HG03575 (cell line): ENCODE results near the gene DIPK1C.
A peak's percentile ranks its signal among the peaks of the same experiment; 100 is the strongest.
"Not testable (repeated sequence)": the region's sequence is repeated elsewhere in the genome, so short reads cannot be mapped to it uniquely, and the experiment has no call there.

ENCODE experiments used
- ATAC-seq: cut with Tn5 transposase; IDR thresholded peaks from one replicate; pipeline ENCODE4 v1.9.1; 2021; ENCODE audit not compliant: unreplicated experiment, insufficient number of reproducible peaks, low FRiP score; ENCODE audit errors: extremely low read depth

DIPK1C gene

DNA sequence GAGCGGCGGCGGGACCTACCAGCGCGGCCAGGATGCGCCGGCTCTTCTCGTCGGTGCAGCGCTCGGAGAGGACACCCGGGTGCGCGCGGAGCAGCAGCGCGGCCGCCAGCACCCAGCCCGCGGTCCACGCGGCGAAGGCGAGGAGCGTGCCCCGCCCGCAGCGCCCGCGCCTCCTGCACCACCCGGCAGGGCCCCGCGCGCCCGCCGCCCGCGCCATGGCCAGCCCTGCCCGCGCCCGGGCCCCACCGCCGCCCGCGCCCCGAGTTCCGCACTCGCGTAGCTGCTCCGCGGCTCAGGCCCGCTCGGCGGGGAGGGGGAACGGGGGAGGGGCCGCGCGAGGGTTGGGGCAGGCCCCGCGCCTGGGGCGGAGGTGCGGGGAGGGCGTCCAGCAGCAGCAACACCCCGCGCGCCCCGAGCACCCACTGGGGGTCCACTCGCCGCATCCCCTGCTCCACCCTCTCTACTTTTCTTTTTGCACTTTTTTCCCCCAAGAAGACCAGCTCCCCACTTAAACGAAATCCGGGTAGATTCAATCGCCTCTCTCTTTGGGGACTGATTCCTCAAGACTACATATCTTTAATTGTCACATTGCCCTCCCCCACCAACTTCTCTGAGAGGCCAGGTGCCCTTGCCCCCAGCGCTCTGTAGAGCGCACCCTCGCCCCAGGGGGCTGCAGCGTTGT lies at the start of gene DIPK1C:
Gene DIPK1C (minus strand): TSS at position 266 of the 682 bp plus-strand sequence. CDS start 49 bp downstream, at position 217.
- no peak for ATAC-seq

DNA sequence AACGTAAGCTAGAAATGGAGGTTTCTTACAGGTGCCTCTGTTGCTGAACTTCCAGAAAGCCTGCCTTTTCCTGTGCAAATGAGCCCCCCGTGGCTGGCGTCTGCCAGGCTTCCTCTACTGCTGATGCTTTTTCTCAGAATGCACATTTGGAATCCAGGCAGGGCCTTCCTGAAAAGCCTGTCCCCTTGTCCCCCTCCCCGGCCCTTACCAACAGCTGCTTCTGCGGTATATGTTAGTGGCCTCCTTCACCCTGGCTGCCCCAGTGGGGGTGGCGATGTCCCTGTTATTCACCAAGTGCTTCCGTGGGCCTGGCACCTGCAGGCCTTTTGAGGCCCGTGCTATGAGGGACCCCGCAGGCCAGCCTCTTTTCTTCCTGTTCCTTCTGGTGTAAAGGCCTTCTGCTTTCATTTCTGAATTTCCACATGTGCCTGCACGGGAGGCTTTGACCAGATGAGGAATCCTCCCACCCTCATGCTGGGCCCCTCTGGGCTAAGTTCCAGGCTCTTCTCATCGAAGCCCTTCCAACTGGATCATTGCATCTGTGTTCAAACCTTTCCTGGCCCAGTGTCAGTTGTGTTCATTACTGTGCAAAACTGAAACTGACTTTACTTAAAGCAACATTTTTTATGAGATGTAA lies 49.5 kb upstream of the DIPK1C start:
- no peak for ATAC-seq

DNA sequence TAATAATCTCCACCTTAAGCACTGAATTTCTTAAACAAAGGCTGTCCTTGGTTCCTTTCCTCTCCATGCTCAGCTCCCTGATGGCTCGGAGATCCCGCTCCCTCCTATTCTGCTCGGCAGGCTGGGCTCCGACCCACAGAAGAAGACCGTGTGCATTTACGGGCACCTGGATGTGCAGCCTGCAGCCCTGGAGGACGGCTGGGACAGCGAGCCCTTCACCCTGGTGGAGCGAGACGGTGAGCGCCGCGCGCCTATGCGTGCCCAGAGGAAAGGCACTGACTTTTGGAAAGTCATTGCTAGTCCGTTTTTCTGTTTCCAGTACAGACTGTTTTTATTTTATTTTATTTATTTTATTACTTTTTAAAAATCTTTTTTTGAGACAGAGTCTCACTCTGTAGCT lies 48.7 kb upstream of the DIPK1C start:
- no peak for ATAC-seq

DNA sequence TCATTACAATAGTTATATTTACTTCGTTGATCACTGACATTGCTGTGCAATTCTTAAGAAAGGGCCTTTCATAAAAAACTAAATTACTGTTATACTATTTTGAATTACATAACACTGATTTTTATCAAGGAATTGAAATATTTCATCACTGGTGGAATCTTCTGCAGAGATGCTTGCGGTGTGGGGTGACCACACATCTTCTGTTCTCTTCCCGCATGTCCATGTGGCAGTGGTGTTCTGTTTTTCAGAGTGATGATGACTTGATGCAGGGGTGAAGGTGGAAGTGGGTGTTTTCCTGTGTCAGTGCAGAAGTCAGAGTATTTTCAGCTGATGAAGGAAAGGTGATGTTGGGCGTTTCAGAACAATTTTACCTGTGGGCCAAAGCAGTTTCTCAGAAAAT lies 46.0 kb upstream of the DIPK1C start:
- ATAC-seq, result no peak

DNA sequence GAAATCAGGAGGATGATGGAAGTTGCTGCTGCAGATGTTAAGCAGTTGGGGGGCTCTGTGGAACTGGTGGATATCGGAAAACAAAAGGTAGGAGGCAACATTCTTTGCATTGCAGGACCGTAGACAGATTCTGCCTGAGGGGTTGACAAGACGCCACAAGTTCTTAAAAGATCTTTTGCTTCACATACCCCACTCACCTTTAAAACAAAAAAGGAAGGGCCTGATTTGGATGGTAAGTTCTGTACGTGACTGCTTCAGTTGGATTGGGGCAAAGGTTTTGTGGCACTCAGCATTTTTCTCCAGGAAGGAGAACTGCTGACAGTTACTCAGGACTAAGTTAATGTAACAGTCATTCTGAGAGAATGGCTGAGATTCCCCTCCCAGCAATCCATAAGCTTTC lies 44.3 kb upstream of the DIPK1C start:
- ATAC-seq, result no peak

DNA sequence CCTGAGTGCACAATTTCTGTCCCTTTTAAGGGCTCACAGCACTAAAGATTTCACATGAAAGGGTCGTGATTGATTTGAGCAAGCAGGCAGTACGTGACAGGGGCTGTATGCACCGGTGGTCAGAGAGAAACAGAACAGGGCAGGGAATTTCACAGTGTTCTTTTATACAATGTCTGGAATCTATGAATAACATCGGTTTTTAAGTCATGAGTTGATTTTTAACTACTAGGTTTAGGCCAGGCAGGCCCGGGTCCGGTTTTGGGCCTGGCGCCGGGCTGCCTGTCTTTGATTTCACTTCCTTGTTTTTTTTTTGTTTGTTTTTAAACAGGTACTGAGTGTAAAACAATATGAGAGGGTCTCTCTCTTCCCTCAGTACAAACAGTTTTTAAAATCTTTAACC lies 43.7 kb upstream of the DIPK1C start:
- not testable (repeated sequence) for ATAC-seq

DNA sequence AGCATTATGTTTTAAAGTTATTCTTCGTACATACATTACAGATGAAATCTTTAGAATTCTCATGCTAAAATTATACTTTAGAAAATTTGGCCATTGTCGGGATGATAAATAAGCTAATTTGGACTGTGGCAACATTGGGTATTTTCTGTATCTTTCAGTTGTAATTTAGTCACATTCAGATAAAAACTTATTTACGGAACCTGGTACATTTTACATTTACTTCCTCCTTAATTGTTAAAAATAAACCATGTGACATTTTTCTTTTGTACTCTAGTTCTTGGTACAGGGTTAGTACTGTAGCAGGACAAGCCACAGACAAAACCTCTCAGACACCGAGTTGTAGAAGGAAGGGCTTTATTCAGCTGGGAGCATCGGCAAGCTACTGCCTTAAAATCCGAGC lies 43.3 kb upstream of the DIPK1C start:
- no peak for ATAC-seq

DNA sequence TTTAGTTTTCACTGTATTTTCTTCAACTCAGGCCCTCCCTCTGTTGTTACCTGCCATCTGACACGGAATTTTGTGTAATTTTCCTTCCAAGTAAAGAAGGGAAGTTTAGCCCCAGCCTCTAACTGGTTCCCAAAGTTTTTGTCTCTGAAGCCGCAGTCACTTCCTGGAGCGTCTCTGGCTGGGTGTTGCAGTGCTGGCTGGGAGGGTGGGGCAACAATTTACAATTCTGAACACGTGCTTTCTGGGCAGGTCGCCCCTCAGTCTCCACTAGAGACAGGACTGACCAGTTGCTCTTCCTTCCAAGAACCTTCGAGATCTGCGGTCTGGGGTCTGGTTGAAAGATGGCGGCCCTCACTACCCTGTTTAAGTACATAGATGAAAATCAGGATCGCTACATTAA lies 42.5 kb upstream of the DIPK1C start:
- ATAC-seq, result no peak

DNA sequence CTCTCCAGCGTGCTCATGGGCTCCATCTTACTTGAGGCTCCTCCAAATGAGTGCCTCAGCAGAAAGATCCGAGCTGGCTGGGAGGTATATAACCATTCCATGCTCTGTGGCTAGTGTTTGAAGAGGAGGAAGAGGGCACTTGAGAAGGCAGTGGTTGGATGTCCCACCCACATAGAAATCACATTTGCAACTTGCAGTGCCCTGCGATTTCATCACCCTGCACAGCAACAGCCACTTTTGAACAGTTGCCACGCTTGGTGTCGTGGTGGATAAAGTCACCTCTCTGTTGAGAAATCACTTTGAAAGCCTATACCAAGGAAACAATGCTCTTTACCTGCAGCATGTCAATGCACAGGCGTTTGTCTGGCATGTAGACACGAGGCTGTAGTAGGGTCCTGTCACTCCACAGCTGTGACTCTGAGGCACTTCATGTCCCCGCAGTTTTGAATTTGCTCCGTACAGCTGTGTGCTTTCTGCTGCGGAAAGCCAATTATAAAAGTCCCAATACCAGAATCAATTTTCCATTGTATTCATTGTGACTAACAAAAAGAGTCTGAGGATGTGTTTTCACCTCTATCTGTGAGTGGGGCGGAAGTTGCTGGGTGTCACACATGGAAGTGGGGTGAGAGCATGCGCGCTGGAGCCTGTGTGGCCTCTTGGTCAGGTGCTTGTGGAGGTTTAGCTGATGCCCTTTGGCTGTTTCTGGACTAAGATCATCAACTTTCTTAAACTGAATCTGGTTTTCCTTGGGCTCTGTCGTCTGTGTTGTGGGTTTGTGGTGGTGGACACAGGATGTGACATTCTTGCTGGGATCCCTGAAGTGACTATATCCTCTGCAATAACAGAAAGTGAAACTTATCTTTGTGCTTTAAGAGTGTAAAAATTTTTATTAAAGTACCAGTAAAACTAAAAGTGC lies 41.9 kb upstream of the DIPK1C start:
- no peak for ATAC-seq

DNA sequence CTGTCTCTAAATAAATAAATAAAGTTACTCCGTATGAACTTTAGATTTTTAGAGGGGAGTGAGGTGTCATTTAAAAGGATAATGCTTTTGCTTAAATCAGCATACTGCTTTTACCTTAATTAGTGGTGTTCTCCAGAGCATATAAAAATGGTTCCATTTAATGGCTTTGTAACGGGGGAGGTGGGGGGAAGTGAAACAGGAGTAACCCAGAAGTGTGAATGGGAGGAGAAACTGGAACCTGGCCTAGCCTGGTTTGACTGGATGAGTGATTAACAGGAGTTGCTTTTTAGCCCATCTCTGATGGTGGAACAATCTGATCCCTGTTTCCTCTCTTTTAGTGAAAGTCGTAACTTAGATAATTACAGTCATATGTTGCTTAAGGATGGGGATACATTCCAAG lies 40.7 kb upstream of the DIPK1C start:
- ATAC-seq, result no peak

DNA sequence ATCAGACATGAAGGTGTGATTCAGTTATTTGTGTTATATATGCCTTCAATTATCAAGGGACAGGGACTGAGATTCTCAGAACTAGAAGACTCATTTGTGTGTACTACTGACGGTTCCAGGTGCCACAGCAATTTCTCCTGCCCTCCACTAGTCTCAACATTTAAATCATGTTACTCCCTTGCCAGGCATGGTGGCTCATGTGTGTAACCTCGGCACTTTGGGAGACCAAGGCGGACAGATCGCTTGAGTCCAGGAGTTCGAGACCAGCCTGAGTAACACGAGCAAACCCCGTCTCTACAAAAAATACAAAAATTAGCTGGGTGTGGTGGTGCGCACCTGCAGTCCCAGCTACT lies 40.2 kb upstream of the DIPK1C start:
- no peak for ATAC-seq

DNA sequence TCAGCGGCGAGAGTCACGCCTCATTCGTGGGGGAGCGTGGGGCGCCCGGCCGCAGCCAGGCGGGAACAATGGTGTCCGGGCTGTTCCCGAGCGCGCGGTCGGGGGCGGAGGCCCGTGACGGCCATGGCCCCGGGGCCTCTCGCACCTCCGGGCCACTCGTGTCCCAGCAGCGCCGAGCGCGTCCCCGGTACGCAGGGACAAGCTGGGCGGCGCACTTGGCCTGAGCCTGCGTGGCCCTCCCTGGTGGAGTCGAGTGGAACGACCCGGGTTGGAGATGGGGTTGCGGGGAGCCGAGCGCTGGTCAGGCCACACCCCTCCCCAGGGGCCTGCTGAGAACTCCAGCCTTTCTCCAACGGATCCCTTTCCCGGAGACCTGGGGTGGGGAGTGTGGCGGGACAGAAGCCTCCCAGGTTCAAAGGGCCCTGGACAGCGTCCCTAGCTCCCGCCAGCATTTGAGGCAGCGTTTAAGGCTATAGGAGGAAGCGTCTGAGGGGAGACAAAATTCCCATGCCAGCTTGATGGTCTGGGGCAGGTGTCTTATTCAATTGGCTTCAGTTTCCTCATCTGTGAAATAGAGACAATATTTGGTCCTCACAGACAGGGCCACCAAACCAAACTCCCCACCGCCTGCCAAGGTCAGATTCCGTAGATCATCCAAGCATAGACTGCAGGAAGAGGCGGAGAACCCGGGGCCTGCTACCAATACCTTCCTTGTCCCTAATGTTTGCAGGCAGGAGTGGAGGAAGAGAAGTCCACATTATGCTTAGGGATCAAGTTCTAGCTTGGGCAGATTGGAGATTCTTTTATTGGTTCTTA lies 39.6 kb upstream of the DIPK1C start:
- no peak for ATAC-seq

DNA sequence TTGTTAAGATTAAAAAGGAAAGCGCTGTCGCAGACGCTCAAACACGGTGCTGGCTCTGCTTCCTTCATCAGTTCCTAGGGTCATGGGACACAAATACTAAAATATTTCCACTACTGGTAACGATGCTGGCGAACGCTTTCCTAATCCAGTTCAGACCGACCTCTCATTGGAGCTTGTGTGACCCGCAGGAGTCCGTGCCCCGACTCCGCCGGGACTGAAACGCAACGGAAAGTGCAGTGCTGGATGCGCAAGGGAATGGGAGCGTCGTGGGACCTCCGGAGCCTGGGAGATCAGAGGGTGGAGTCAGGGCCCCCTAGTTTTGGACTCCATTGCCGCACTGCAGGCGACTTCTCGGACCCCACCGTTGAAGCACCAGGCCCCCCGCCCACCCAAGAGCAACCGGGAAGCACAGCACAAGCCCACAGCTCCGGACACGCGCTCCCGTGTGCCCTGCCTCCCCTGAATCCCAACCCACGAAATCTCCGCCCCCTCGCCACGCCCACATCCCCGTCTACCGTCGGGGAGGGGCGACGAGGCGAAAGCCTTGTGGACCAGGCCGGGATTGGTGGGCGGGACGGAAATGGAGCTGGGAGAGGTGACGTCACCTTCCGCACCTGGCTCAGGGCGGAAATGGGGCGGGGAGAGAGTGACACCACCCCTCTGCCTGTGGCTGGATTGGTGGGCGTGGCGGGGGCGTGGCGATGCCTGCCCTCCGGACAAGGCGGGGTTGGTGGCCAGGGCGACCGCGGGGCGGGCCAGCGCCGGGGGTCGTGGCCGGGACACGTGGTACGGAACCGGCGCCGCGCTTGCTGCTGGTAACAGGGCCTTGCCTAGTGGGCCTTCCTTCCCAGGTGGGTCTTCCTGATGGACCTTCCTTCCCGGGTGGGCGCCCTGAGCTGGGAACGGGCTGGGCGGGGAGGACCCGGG lies 38.7 kb upstream of the DIPK1C start, which contains the start of gene CNDP2:
Gene CNDP2 (plus strand): TSS at position 783 of the 927 bp plus-strand sequence. CDS start 3,611 bp downstream, outside the sequence.
- peak; percentile 63 for ATAC-seq

DNA sequence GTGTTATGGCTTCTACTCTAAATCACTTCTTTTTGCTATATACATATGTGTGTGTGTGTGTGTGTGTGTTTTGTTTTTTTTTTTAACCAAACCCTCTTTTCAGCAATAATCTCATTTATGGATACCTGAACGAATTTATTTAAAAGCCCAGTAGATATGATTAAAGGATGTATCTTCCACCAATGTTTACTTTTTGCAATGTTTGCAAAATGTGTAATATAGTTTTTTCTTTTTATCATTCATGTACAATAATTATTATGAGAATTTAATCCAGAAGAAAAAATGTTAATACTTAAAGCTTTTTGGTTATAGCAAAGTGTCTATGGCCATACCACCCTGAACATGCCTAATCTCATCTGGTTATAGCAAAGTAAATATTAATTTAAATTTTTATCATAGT lies 37.4 kb upstream of the DIPK1C start:
- ATAC-seq, result no peak

DNA sequence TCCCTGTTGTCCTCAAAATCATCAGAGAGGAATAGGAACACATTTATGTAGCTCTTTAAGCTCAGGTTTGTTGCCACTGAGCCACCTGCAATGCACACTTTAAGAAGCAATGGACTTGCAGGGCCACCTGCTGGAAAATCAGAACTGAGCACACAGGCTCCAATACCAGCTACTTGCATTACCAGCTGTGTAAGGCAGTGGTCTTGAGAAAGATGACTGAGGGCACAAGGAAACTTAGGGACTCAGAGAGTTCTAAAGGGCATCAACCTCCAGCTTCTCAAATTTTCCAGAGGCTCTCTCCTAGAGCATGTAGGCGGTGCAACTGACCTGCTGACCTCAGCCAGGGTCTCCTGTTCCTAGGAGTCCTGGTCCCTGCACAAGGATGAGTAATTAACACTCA lies 36.6 kb upstream of the DIPK1C start:
- no peak for ATAC-seq

DNA sequence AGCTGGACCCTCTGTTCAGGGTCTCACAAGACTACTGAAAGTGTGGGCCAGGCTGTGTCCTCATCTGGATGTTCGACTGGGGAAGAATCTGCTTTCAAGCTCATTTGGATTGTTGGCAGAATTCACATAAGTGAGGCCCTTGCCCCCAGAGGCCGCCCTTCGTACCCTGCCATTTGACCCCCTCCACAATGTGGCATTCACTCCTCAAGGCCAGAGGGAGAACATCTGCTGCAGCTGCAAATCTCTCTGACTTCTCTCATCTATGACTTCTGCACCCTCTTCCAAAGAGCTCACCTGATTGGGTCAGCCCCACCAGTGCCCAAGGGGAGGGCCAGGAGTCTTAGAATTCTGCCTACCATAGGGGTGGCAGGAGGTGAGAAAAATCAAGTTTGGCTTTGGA lies 35.2 kb upstream of the DIPK1C start:
- no peak for ATAC-seq

DNA sequence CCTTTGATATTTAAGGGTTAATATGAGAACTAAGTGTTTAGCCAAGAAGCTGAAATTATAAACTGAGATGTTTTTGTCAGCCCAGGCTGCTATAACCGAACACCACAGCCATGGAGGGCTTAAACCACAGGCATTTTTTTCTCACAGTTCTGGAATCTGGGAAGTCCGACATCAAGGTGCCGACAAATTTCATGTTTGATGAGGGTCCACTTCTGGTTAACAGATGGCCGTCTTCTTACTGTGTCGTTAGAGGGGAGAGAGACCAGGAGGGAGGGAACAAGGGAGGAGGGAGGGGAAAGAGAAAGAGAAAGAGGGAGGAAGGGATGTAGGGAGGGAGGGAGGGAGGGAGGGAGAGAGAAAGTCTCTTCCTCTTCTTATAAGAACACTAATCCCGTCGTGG lies 32.6 kb upstream of the DIPK1C start:
- ATAC-seq, result no peak

DNA sequence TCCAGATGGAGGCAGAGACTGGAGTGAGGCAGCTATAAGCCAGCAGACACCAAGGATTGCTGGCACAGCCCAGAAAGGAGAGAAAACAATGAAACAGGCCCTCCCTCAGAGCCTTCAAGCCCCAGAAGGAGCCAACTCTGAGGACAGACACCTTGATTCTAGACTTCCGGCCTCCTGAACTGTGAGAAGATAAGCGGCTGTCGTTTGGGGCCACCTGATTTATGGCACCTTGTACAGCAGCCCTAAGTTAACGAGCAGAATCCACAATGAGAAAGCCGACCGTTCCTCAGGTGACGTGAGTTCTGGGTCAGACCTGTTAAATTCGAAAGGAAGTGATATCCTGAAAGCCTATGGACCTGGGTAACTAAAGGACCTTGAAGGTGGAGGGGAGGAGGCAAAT lies 31.8 kb upstream of the DIPK1C start:
- ATAC-seq, result no peak
